ENCODE measurements around the gene GPR107.
"Not testable (repeated sequence)": the region's sequence is repeated elsewhere in the genome, so short reads cannot be mapped to it uniquely, and the experiment has no call there.

GRCh38 chr9:130006952-130007351 lies 46.8 kb upstream of the GPR107 start:
- TF ChIP-seq CTCF (IDR thresholded peaks at IDR 0.05 in 4 of 5, conservative IDR thresholded peaks at IDR 0.05 in 1 of 5); POLR2A (IDR thresholded peaks at IDR 0.05): not testable (repeated sequence)
